WTC11 (cell line): ENCODE results near the gene FAM149B1. TPM values are rescaled to one million over a fixed set of nuclear protein-coding genes. Genes with fewer than 3 reads are reported as not detected.
A peak's percentile ranks its signal among the peaks of the same experiment; 100 is the strongest.

Experiments
- ATAC-seq: fragments of 200-7000 bp; cut with Tn5 transposase; 2 replicates; pipeline ENCODE4 v1.10.0; 2021; ENCODE audit warnings: mild to moderate bottlenecking, moderate library complexity
- CTCF ChIA-PET: fragments of 300-600 bp; sonication (Branson Sonifier 250); formaldehyde crosslinking; loops from one replicate; lab custom pipeline; 2021; ENCODE audit warnings: antibody characterized with exemption; lab: Charles Lee
- POLR2A ChIA-PET: fragments of 350-600 bp; sonication (Branson Sonifier 250); formaldehyde crosslinking; loops from one replicate; lab custom pipeline; 2021; ENCODE audit warnings: antibody characterized with exemption; lab: Charles Lee
- DNase-seq: peaks from one replicate; pipeline ENCODE4 v3.0.0; 2021; ENCODE audit warnings: low spot score
- H3K27ac Mint-ChIP-seq: 2 replicates; pipeline ENCODE4 v1.8.0; 2021; ENCODE audit warnings: mixed read lengths
- H3K27me3 Mint-ChIP-seq: 2 replicates; pipeline ENCODE4 v1.8.0; 2021; ENCODE audit warnings: low read depth, mild to moderate bottlenecking, moderate library complexity, mixed read lengths
- H3K36me3 Mint-ChIP-seq: 2 replicates; pipeline ENCODE4 v1.8.0; 2021; ENCODE audit warnings: mixed read lengths
- H3K4me1 Mint-ChIP-seq: 2 replicates; pipeline ENCODE4 v1.8.0; 2022; ENCODE audit warnings: mixed read lengths
- H3K4me3 Mint-ChIP-seq: 2 replicates; pipeline ENCODE4 v1.8.0; 2021; ENCODE audit warnings: mild to moderate bottlenecking, moderate library complexity, mixed read lengths
- H3K9me3 Mint-ChIP-seq: 2 replicates; pipeline ENCODE4 v1.8.0; 2021; ENCODE audit warnings: mixed read lengths
- ATF1 ChIP-seq: sonication (generic); formaldehyde crosslinking; IDR thresholded peaks from 2 replicates; pipeline ENCODE4 v1.8.1; 2023; ENCODE audit warnings: mild to moderate bottlenecking, moderate library complexity, missing genetic modification reagents
- E2F1 ChIP-seq: sonication (generic); formaldehyde crosslinking; IDR thresholded peaks from 2 replicates; pipeline ENCODE4 v1.8.0; 2022; ENCODE audit warnings: mild to moderate bottlenecking, missing genetic modification reagents
- E2F5 ChIP-seq: sonication (generic); formaldehyde crosslinking; IDR thresholded peaks from 2 replicates; pipeline ENCODE4 v1.8.1; 2022; ENCODE audit warnings: mild to moderate bottlenecking, moderate library complexity, missing genetic modification reagents
- FOXJ3 ChIP-seq: sonication (generic); formaldehyde crosslinking; IDR thresholded peaks from 2 replicates; pipeline ENCODE4 v1.9.0; 2021; ENCODE audit warnings: missing genetic modification reagents, mild to moderate bottlenecking, borderline replicate concordance
- FOXK1 ChIP-seq: sonication (generic); formaldehyde crosslinking; IDR thresholded peaks from 2 replicates; pipeline ENCODE4 v1.8.0; 2022; ENCODE audit warnings: mild to moderate bottlenecking, moderate library complexity, missing genetic modification reagents
- GABPB1 ChIP-seq: sonication (generic); formaldehyde crosslinking; IDR thresholded peaks from 2 replicates; pipeline ENCODE4 v1.8.1; 2023; ENCODE audit warnings: mild to moderate bottlenecking, missing genetic modification reagents
- JAZF1 ChIP-seq: fragments of 250-450 bp; sonication (Bioruptor Pico); IDR thresholded peaks from 2 replicates; pipeline ENCODE4 v1.9.0; 2021; ENCODE audit warnings: moderate library complexity, mild to moderate bottlenecking, inconsistent platforms
- KAT7 ChIP-seq: sonication (generic); formaldehyde crosslinking; IDR thresholded peaks from 2 replicates; pipeline ENCODE4 v1.8.1; 2023; ENCODE audit warnings: missing genetic modification reagents, mild to moderate bottlenecking, borderline replicate concordance
- MLX ChIP-seq: sonication (generic); formaldehyde crosslinking; IDR thresholded peaks from 2 replicates; pipeline ENCODE4 v1.8.1; 2023; ENCODE audit warnings: mild to moderate bottlenecking, missing genetic modification reagents, moderate library complexity
- MYBL2 ChIP-seq: sonication (generic); formaldehyde crosslinking; IDR thresholded peaks from 2 replicates; pipeline ENCODE4 v1.8.1; 2023; ENCODE audit warnings: mild to moderate bottlenecking, moderate library complexity, missing genetic modification reagents
- NR1H2 ChIP-seq: sonication (generic); formaldehyde crosslinking; IDR thresholded peaks from 2 replicates; pipeline ENCODE4 v1.9.0; 2021; ENCODE audit warnings: mild to moderate bottlenecking, moderate library complexity, missing genetic modification reagents
- PREB ChIP-seq: sonication (generic); formaldehyde crosslinking; IDR thresholded peaks from 2 replicates; pipeline ENCODE4 v1.8.1; 2022; ENCODE audit warnings: mild to moderate bottlenecking, missing genetic modification reagents, moderate library complexity, borderline replicate concordance
- RELA ChIP-seq: sonication (generic); formaldehyde crosslinking; IDR thresholded peaks from 2 replicates; pipeline ENCODE4 v1.8.1; 2022; ENCODE audit warnings: missing genetic modification reagents, mild to moderate bottlenecking, borderline replicate concordance
- SMAD3 ChIP-seq: sonication (generic); formaldehyde crosslinking; IDR thresholded peaks from 2 replicates; pipeline ENCODE4 v1.8.0; 2022; ENCODE audit warnings: missing genetic modification reagents, mild to moderate bottlenecking, borderline replicate concordance
- STAT6 ChIP-seq: sonication (generic); formaldehyde crosslinking; conservative IDR thresholded peaks from 2 replicates; pipeline ENCODE4 v1.8.1; 2023; ENCODE audit warnings: mild to moderate bottlenecking, low read depth, missing genetic modification reagents, moderate library complexity
- ZNF121 ChIP-seq: sonication (generic); formaldehyde crosslinking; IDR thresholded peaks from 2 replicates; pipeline ENCODE4 v1.8.0; 2023; ENCODE audit warnings: missing genetic modification reagents
- ZNF138 ChIP-seq: sonication (generic); formaldehyde crosslinking; conservative IDR thresholded peaks from 2 replicates; pipeline ENCODE4 v1.8.1; 2022; ENCODE audit warnings: mild to moderate bottlenecking, moderate library complexity, missing genetic modification reagents
- ZNF232 ChIP-seq: sonication (generic); formaldehyde crosslinking; IDR thresholded peaks from 2 replicates; pipeline ENCODE4 v1.8.0; 2022; ENCODE audit warnings: mild to moderate bottlenecking, missing genetic modification reagents
- ZNF263 ChIP-seq: sonication (generic); formaldehyde crosslinking; IDR thresholded peaks from 2 replicates; pipeline ENCODE4 v1.8.1; 2022; ENCODE audit warnings: low read depth, mild to moderate bottlenecking, moderate library complexity, missing genetic modification reagents
- ZNF512 ChIP-seq: sonication (generic); formaldehyde crosslinking; IDR thresholded peaks from 2 replicates; pipeline ENCODE4 v1.8.1; 2022; ENCODE audit warnings: missing genetic modification reagents, borderline replicate concordance
- ZSCAN18 ChIP-seq: fragments of 250-450 bp; sonication (Bioruptor Pico); IDR thresholded peaks from 2 replicates; pipeline ENCODE4 v2.1.2; 2022; ENCODE audit warnings: mild to moderate bottlenecking, moderate library complexity
- total RNA-seq: library from RNA; stranded (reverse); gene quantifications from 3 replicates; pipeline ENCODE4 v1.2.3, GENCODE V29; 2021

Gene FAM149B1
- total RNA-seq, 1 experiment from 2014 or later, result 13.8 TPM

- Mint-ChIP-seq H3K4me1 (peaks cover 14% of the 10 kb centered on the region), H3K9me3 (no peaks in the 10 kb centered on the region), H3K36me3 (peaks cover 2% of the 10 kb centered on the region; the same call in 1 of the 2 replicates), H3K27me3 (no peaks in the 10 kb centered on the region; the same call in 1 of the 2 replicates), H3K4me3 (peak overlapping the region; percentile 100), H3K27ac (no peak overlapping the region)
- ChIA-PET POLR2A (interaction anchor here (1.1 kb wide), 1 partner anchor 74 kb away, joined by 3 read pairs; no protein-coding TSS in a partner anchor), CTCF (interaction anchor here (1.4 to 1.7 kb wide), 2 partner anchors 11 to 335 kb away, joined by 3 to 5 read pairs; no protein-coding TSS in a partner anchor)
- no peak for DNase-seq
- no peak for ATAC-seq
- TF ChIP-seq GABPB1 (CRISPR knock-in tag), result no peak
- TF ChIP-seq ZNF121 (CRISPR knock-in tag), result peak; percentile 81
- no peak for TF ChIP-seq MLX (CRISPR knock-in tag)
- no peak for TF ChIP-seq KAT7
These were observed 1.4 kb downstream of the FAM149B1 start for GRCh38 chr10:73169320-73169719.

- Mint-ChIP-seq H3K36me3 (peaks cover 3% of the 10 kb centered on the region; the same call in 1 of the 2 replicates), H3K9me3 (no peaks in the 10 kb centered on the region), H3K27ac (no peak overlapping the region), H3K27me3 (no peaks in the 10 kb centered on the region; the same call in 1 of the 2 replicates), H3K4me3 (no peak overlapping the region), H3K4me1 (peaks cover 4% of the 10 kb centered on the region; the same call in 1 of the 2 replicates)
- ATAC-seq (no peak), DNase-seq (no peak)
- POLR2A ChIA-PET, result no interaction called here
- TF ChIP-seq NR1H2 (CRISPR knock-in tag) (no peak), SMAD3 (CRISPR knock-in tag) (no peak), MYBL2 (CRISPR knock-in tag) (no peak), FOXK1 (CRISPR knock-in tag) (no peak), JAZF1 (CRISPR knock-in tag) (no peak), ZNF138 (CRISPR knock-in tag) (no peak), ZNF263 (CRISPR knock-in tag) (no peak), FOXJ3 (CRISPR knock-in tag) (no peak), RELA (CRISPR knock-in tag) (no peak)
- CTCF ChIA-PET, result no interaction called here
These were observed 4.9 kb downstream of the FAM149B1 start for GRCh38 chr10:73172867-73173266.

- Mint-ChIP-seq H3K27ac (no peak overlapping the region), H3K4me1 (no peaks in the 10 kb centered on the region), H3K9me3 (no peaks in the 10 kb centered on the region), H3K36me3 (peaks cover 3% of the 10 kb centered on the region; the same call in 1 of the 2 replicates), H3K4me3 (no peak overlapping the region), H3K27me3 (no peaks in the 10 kb centered on the region)
- CTCF ChIA-PET, result no interaction called here
- DNase-seq (no peak), ATAC-seq (no peak)
- POLR2A ChIA-PET, result no interaction called here
- TF ChIP-seq ZNF232 (CRISPR knock-in tag), result no peak
- TF ChIP-seq PREB, result no peak
- no peak for TF ChIP-seq ZSCAN18 (CRISPR knock-in tag)
- no peak for TF ChIP-seq E2F5 (CRISPR knock-in tag)
- TF ChIP-seq ATF1 (CRISPR knock-in tag), result no peak
- TF ChIP-seq ZNF512, result no peak
- no peak for TF ChIP-seq STAT6 (CRISPR knock-in tag)
- TF ChIP-seq E2F1 (CRISPR knock-in tag), result no peak
These were observed 6.4 kb downstream of the FAM149B1 start for GRCh38 chr10:73174148-73174925.
